Hematopoietic multipotent progenitor cell treated with erythropoietin and hydrocortisone succinate and interleukin-3 and kit ligand, for 15 days (in vitro differentiated cells): ENCODE results near the gene ITIH4.
"Not testable (repeated sequence)": the region's sequence is repeated elsewhere in the genome, so short reads cannot be mapped to it uniquely, and the experiment has no call there.

Source experiments
- DNase-seq: peaks from one replicate; pipeline ENCODE4 v3.0.0-alpha.2; 2015; ENCODE audit warnings: low spot score

The ITIH4 gene

GRCh38 chr3:52783211-52783555, 47.3 kb downstream of the ITIH4 start:
- DNase-seq: no peak

GRCh38 chr3:52782412-52783210, 47.9 kb downstream of the ITIH4 start:
- DNase-seq: no peak

DNA sequence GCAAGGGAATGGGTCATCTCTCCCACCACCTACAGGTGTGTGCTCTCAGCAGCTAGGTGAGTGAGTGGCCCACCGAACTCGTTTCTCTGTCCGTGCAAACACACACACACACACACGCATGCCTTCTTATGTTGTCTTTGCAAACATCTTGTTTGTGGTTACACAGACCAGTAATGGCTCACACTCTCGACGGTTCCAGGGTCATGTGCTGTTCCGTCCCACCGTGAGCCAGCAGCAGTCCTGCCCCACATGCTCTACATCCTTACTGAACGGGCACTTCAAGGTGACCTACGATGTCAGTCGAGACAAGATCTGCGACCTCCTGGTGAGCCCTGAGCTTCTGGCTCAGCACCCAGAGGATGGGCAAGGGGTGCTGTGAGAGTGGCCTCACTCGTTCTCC, 48.7 kb downstream of the ITIH4 start:
- no peak for DNase-seq

DNA sequence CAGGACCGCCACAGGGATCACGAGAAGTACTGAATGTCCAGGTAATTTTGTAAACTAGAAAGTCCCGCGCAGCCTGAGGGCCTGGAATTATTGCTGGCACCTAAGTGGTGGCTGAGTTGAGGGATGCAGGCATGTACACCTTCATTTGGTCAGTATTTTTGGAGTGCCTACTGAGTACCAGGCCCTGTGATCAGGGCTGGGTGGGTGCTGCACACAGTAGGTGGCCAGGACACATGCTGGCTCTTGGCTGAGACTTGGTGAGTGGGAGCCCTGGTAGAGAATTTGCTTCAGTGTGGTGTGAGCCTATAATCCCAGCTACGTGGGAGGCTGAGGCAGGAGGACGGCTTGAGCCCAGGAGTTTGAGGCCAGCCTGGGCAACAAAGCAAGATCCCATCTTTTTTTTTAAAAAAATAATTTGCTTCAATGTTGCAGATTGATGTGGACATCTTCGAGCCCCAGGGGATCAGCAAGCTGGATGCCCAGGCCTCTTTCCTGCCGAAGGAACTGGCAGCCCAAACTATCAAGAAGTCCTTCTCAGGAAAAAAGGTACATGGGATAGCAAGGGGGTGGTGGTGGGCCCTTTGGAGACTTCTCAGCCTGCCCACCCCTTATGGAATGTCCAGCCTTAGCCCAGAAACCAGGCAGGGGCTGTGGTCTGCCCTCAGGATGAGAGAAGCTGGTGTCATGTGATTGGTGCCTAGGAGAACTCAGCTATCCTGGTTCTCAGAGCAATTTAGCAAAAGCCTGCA, 50.5 kb downstream of the ITIH4 start:
- no peak for DNase-seq

- DNase-seq: no peak
Measured at GRCh38 chr3:52779011-52779836, 51.2 kb downstream of the ITIH4 start.

DNA sequence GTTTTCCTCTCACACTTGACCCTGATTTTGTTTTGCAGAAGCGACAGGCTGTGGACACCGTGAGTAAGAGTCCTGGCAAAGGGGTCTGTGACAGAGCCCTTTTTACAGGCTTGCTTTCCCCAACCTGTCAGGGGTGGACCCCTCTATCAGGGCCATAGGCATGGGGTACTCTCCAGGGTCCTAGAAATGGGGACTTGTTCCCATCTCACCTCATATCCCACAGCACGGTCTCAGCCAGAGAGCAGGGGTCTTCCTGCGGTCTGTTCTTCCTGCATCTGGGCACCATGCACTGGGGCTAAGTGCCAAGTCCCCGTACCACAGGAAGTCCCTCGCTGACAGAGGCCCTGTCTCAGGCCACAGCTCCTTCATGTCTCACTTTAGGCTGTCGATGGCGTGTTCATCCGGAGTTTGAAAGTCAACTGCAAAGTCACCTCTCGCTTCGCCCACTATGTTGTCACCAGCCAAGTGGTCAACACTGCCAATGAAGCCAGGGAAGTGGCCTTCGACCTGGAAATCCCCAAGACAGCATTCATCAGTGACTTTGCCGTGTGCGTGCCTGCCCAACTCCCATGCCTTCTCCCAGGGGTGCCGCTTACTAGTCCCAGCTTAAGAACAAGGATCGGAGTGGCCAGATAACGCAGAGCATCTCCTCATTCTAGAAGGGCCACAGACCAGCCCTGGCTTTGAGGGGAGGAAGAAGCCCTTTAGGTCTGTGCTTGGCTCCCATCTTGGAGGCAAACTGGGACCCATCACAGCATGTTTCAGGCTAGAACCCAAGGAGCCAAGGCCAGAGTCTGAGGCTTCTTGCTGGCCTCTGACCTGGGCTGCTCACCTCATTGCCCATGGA, 52.3 kb downstream of the ITIH4 start:
- no peak for DNase-seq

DNA sequence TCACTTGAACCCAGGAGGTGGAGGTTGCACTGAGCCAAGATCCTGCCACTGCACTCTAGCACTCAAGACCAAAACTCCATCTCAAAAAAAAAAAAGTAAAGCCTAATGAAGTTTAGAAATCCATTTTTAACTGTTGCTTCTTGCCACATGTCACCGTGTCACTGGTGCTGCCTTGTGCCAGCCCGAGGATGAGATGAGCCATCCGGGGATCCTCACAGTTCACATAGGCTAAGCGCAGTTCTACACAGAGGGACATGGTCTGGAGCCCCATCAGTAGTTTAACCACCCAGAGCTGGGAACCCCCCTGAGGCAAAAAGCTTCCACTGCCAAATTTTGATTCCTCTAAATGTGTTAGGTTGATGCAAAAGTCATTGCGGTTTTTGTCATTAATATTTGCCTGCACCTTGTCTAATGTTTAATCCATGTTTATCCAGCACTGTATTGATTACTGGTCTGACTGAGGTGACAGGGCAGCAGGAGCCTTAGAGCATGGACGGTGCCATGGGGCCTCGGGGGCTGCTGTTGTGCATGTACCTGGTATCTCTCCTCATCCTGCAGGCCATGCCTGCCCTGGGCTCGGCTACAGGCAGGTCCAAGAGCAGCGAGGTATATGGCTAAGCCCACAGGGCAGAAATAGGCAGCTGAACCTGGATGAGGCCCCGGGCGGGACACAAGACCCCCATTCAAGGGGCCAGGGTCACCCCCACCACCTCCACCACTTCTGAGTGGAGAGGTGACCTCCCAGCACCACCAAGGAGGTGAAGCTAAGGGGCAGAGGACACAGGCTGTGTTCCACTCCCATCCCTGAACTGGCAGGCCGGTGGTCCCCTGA, 53.1 kb downstream of the ITIH4 start, which contains the start of gene ITIH1:
TSS of gene ITIH1 (plus strand) at position 473 of the 832 bp plus-strand sequence. CDS start at position 490, 17 bp downstream.
- no peak for DNase-seq

GRCh38 chr3:52776486-52776885, 54.0 kb downstream of the ITIH4 start:
- DNase-seq: not testable (repeated sequence)

DNA sequence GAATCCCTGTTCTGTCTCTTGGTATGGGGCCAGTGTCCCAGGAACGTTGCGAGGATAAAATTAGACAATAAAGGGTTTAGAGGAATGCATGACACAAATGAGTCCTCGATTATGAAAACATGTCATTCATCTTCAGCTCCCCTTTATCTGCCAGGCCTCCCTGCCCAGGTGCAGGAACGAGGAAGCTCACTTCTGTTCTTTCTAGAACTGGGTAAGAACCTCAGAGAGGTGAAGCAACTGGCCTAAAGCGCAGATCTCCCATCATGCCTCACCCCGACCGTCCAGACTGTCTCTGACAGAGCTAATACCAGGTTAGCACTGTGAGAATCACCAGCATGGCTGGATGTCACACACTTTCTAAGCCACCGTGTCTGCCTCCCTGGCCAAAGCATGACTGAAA, 54.6 kb downstream of the ITIH4 start:
- no peak for DNase-seq

- peak; percentile 59 for DNase-seq
Measured at GRCh38 chr3:52774901-52775864, 55.3 kb downstream of the ITIH4 start.

DNA sequence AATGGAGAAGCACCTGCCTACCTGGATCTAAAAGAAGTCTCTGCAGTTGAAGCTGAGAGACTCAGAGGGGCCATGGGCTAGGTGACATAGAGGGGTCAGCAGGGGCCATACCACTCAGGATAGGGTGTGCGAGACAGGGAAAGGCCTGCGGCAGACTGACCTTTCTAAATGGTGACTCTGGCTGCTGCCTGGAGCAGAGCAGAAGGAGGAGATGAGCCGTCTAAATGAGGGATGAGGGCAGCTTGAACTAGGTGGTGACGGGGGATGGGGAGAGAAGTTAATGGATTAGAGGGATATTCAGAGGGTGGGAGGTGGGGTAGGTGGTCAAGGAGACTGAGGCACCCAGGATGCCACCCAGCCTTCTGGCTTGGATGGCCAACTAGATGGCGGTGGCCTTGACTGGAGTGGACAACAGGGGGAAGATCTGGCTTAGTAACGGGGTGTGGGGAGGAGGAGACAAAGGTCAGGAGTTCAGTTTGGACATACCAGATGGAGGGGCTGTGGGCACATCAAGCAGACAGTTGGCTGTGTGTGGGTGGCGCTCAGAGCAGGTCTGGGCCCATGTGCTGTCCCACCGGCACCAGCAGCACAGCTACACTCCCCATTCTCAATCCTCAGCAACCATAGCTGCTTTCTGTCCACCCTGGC, 56.3 kb downstream of the ITIH4 start:
- no peak for DNase-seq

- no peak for DNase-seq
Measured at GRCh38 chr3:52773361-52774065, 57.0 kb downstream of the ITIH4 start.

GRCh38 chr3:52771702-52772101, 58.8 kb downstream of the ITIH4 start:
- DNase-seq: no peak

GRCh38 chr3:52771334-52771681, 59.2 kb downstream of the ITIH4 start:
- no peak for DNase-seq

- DNase-seq: peak; percentile 87
Measured at GRCh38 chr3:52770496-52771333, 59.8 kb downstream of the ITIH4 start, which contains the start of gene NEK4. Gene NEK4 (minus strand): TSS chr3:52770940. CDS start chr3:52770746, 194 bp downstream.

GRCh38 chr3:52769786-52770455, 60.6 kb downstream of the ITIH4 start:
- DNase-seq: no peak

GRCh38 chr3:52763466-52763865, 67.0 kb downstream of the ITIH4 start:
- DNase-seq: peak; percentile 70
